ENCODE data around the gene NAV2. TPM values are rescaled to one million over a fixed set of nuclear protein-coding genes. Genes with fewer than 3 reads are reported as not detected.

NAV2 gene
- polyA plus RNA-seq, 1 donor from 2014 or later, result 3.0 TPM

DNA sequence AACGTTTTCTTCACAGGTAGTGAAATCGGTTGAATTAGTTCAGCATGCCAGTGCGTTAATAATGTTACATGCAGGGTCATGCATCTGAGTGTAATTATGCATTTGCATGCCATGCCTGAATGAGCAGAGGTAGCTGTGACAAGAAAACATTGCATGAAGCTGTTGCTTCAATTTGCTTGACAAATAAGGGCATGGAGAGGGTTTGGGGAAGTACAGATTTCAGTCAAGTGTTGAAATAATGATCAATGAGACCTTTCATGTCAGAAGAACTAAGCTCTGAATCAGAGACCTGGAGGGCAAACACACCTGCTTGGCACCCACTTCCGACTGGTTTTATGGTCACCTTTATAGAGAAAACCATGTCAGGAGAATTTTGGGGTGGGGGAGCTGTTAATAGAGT lies 226.2 kb downstream of the NAV2 start:
- Histone ChIP-seq H4K20me1 (ENCODE audit: insufficient read depth) (no peaks in the 10 kb centered on the region), H3K4me2 (ENCODE audit: low read length) (no peak overlapping the region), H3K9me3 (ENCODE audit: low read length) (no peaks in the 10 kb centered on the region), H3K27ac (ENCODE audit: low read length) (no peak overlapping the region), H2AFZ (ENCODE audit: low read depth, low read length) (no peak overlapping the region), H3K9me2 (ENCODE audit: insufficient read depth, low read length) (no peaks in the 10 kb centered on the region), H3K9ac (ENCODE audit: low read length) (no peak overlapping the region), H3K79me2 (replicated peaks; ENCODE audit: insufficient read depth, low read length) (no peaks in the 10 kb centered on the region), H3K27me3 (ENCODE audit: insufficient read depth, low read depth, low read length) (no peaks in the 10 kb centered on the region), H3K4me3 (ENCODE audit: low read length) (no peak overlapping the region), H3F3A (ENCODE audit: insufficient read depth, low read length, poor library complexity, severe bottlenecking) (no peaks in the 10 kb centered on the region), H3K36me3 (ENCODE audit: insufficient read depth, low read length) (no peaks in the 10 kb centered on the region)
- TF ChIP-seq MXI1 (conservative IDR thresholded peaks at IDR 0.05; ENCODE audit: poor library complexity, severe bottlenecking), result no peak
- no peak for TF ChIP-seq TAF1 (IDR thresholded peaks at IDR 0.05; ENCODE audit: low read depth)
- TF ChIP-seq POLR2AphosphoS5 (IDR thresholded peaks at IDR 0.05), result no peak
- TF ChIP-seq EZH2 (IDR thresholded peaks at IDR 0.05; ENCODE audit: borderline replicate concordance, insufficient read depth, low read length, poor library complexity, severe bottlenecking), result no peak
- no peak for TF ChIP-seq EP300 (conservative IDR thresholded peaks at IDR 0.05; ENCODE audit: poor library complexity, severe bottlenecking)
- TF ChIP-seq, protein P1, sequence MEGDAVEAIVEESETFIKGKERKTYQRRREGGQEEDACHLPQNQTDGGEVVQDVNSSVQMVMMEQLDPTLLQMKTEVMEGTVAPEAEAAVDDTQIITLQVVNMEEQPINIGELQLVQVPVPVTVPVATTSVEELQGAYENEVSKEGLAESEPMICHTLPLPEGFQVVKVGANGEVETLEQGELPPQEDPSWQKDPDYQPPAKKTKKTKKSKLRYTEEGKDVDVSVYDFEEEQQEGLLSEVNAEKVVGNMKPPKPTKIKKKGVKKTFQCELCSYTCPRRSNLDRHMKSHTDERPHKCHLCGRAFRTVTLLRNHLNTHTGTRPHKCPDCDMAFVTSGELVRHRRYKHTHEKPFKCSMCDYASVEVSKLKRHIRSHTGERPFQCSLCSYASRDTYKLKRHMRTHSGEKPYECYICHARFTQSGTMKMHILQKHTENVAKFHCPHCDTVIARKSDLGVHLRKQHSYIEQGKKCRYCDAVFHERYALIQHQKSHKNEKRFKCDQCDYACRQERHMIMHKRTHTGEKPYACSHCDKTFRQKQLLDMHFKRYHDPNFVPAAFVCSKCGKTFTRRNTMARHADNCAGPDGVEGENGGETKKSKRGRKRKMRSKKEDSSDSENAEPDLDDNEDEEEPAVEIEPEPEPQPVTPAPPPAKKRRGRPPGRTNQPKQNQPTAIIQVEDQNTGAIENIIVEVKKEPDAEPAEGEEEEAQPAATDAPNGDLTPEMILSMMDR (IDR thresholded peaks at IDR 0.05; ENCODE audit: poor library complexity, severe bottlenecking), result no peak
- TF ChIP-seq RAD21 (conservative IDR thresholded peaks at IDR 0.05), result no peak
- TF ChIP-seq SMC3 (conservative IDR thresholded peaks at IDR 0.05; ENCODE audit: poor library complexity), result no peak
- TF ChIP-seq REST (IDR thresholded peaks at IDR 0.05; ENCODE audit: borderline replicate concordance), result no peak

GRCh38 chr11:19939415-19939929 lies 226.8 kb downstream of the NAV2 start:
- no peak overlapping the region for H3K27ac ChIP-seq (ENCODE audit: low read length)
- H3K36me3 ChIP-seq (ENCODE audit: insufficient read depth, low read length), result no peaks in the 10 kb centered on the region
- TF ChIP-seq, protein P1 (IDR thresholded peaks at IDR 0.05; ENCODE audit: poor library complexity, severe bottlenecking), result no peak
- no peak for TF ChIP-seq EZH2 (IDR thresholded peaks at IDR 0.05; ENCODE audit: borderline replicate concordance, insufficient read depth, low read length, poor library complexity, severe bottlenecking)
- no peak for TF ChIP-seq TAF1 (IDR thresholded peaks at IDR 0.05; ENCODE audit: low read depth)
- no peak for TF ChIP-seq RAD21 (conservative IDR thresholded peaks at IDR 0.05)
- no peak for TF ChIP-seq SMC3 (conservative IDR thresholded peaks at IDR 0.05; ENCODE audit: poor library complexity)
- TF ChIP-seq EP300 (conservative IDR thresholded peaks at IDR 0.05; ENCODE audit: poor library complexity, severe bottlenecking), result no peak
- TF ChIP-seq MXI1 (conservative IDR thresholded peaks at IDR 0.05; ENCODE audit: poor library complexity, severe bottlenecking), result no peak
- no peak for TF ChIP-seq POLR2AphosphoS5 (IDR thresholded peaks at IDR 0.05)
- no peak for TF ChIP-seq REST (IDR thresholded peaks at IDR 0.05; ENCODE audit: borderline replicate concordance)
- no peaks in the 10 kb centered on the region for H3K9me2 ChIP-seq (ENCODE audit: insufficient read depth, low read length)
- H3K4me2 ChIP-seq (ENCODE audit: low read length), result no peak overlapping the region
- H2AFZ ChIP-seq (ENCODE audit: low read depth, low read length), result no peak overlapping the region
- H3K9ac ChIP-seq (ENCODE audit: low read length), result no peak overlapping the region
- H4K20me1 ChIP-seq (ENCODE audit: insufficient read depth), result no peaks in the 10 kb centered on the region
- H3K27me3 ChIP-seq (ENCODE audit: insufficient read depth, low read depth, low read length), result no peaks in the 10 kb centered on the region
- no peaks in the 10 kb centered on the region for H3K79me2 ChIP-seq (replicated peaks; ENCODE audit: insufficient read depth, low read length)
- no peaks in the 10 kb centered on the region for H3F3A ChIP-seq (ENCODE audit: insufficient read depth, low read length, poor library complexity, severe bottlenecking)
- no peaks in the 10 kb centered on the region for H3K9me3 ChIP-seq (ENCODE audit: low read length)
- no peak overlapping the region for H3K4me3 ChIP-seq (ENCODE audit: low read length)

All from neural cell (in vitro differentiated cells).